Measurements from ENCODE around the gene B9D1.

Gene B9D1

GRCh38 chr17:19301274-19301951 lies 61.1 kb downstream of the B9D1 start:
- ChIA-PET POLR2A (no interaction called here), CTCF (interaction anchor here (0.7 to 1.8 kb wide), 4 partner anchors 10 to 146 kb away, joined by 4 read pairs; partner anchors contain the start of gene B9D1)
- no peak overlapping the region for H3K4me3 ChIP-seq (ENCODE audit: low read depth, low read length)
- TF ChIP-seq CTCF (IDR thresholded peaks at IDR 0.05; ENCODE audit: insufficient read depth, low read length, missing control alignments): no peak
- DNase-seq (ENCODE audit: low read depth, low spot score): no peak

- no peak overlapping the region for H3K4me3 ChIP-seq (ENCODE audit: low read depth, low read length)
- no peak for DNase-seq (ENCODE audit: low read depth, low spot score)
- CTCF ChIA-PET: interaction anchor here (2.0 kb wide), 1 partner anchor 31 kb away, joined by 5 read pairs; no protein-coding TSS in a partner anchor
- POLR2A ChIA-PET: no interaction called here
- TF ChIP-seq CTCF (IDR thresholded peaks at IDR 0.05; ENCODE audit: insufficient read depth, low read length, missing control alignments): no peak
Observed at GRCh38 chr17:19299866-19300265, 62.7 kb downstream of the B9D1 start.

GRCh38 chr17:19299214-19299747 lies 63.2 kb downstream of the B9D1 start:
- ChIA-PET POLR2A (no interaction called here), CTCF (interaction anchor here (1.3 to 2.0 kb wide), 2 partner anchors 9 to 32 kb away, joined by 5 to 7 read pairs; no protein-coding TSS in a partner anchor)
- H3K4me3 ChIP-seq (ENCODE audit: low read depth, low read length): no peak overlapping the region
- DNase-seq (ENCODE audit: low read depth, low spot score): no peak
- no peak for TF ChIP-seq CTCF (IDR thresholded peaks at IDR 0.05; ENCODE audit: insufficient read depth, low read length, missing control alignments)

- ChIA-PET POLR2A (no interaction called here), CTCF (interaction anchor here (1.3 to 2.0 kb wide), 2 partner anchors 10 to 32 kb away, joined by 5 to 7 read pairs; no protein-coding TSS in a partner anchor)
- TF ChIP-seq CTCF (IDR thresholded peaks at IDR 0.05; ENCODE audit: insufficient read depth, low read length, missing control alignments): no peak
Observed at GRCh38 chr17:19298569-19299213, 63.8 kb downstream of the B9D1 start.

GRCh38 chr17:19296786-19297778 lies 65.4 kb downstream of the B9D1 start:
- TF ChIP-seq CTCF (IDR thresholded peaks at IDR 0.05; ENCODE audit: insufficient read depth, low read length, missing control alignments): no peak
- no peak overlapping the region for H3K4me3 ChIP-seq (ENCODE audit: low read depth, low read length)
- POLR2A ChIA-PET: no interaction called here
- no peak for DNase-seq (ENCODE audit: low read depth, low spot score)
- CTCF ChIA-PET: no interaction called here

More at GRCh38 chr17:19298569-19299213, 63.8 kb downstream of the B9D1 start:
- no peak overlapping the region for H3K4me3 ChIP-seq (ENCODE audit: low read depth, low read length)
- no peak for DNase-seq (ENCODE audit: low read depth, low spot score)
